Measurements from ENCODE around the gene DVL3.
"Not testable (repeated sequence)": the region's sequence is repeated elsewhere in the genome, so short reads cannot be mapped to it uniquely, and the experiment has no call there.

The DVL3 gene

GRCh38 chr3:184155644-184156521, 706 bp downstream of the DVL3 start:
- DNase-seq (ENCODE audit: low read depth in 1 of 2, low spot score in 1 of 2): peak in 1 of 2 donors; percentile 16

- DNase-seq (ENCODE audit: low read depth in 1 of 2, low spot score in 1 of 2): no peak
These were observed 1.4 kb downstream of the DVL3 start for GRCh38 chr3:184156522-184156955.

- no peak for DNase-seq (ENCODE audit: low read depth in 1 of 2, low spot score in 1 of 2)
These were observed 2.0 kb downstream of the DVL3 start for GRCh38 chr3:184157206-184157605.

- no peak for DNase-seq (ENCODE audit: low read depth in 1 of 2, low spot score in 1 of 2)
These were observed 3.2 kb downstream of the DVL3 start for GRCh38 chr3:184158404-184158803.

- no peak for DNase-seq (ENCODE audit: low read depth in 1 of 2, low spot score in 1 of 2)
These were observed 5.3 kb downstream of the DVL3 start for GRCh38 chr3:184160456-184160855.

- not testable (repeated sequence) for DNase-seq (ENCODE audit: low read depth in 1 of 2, low spot score in 1 of 2)
These were observed 7.4 kb downstream of the DVL3 start for GRCh38 chr3:184162571-184163070.

- no peak for DNase-seq (ENCODE audit: low read depth in 1 of 2, low spot score in 1 of 2)
These were observed 9.6 kb downstream of the DVL3 start for GRCh38 chr3:184164648-184165330.

GRCh38 chr3:184165543-184165942, 10.4 kb downstream of the DVL3 start:
- DNase-seq (ENCODE audit: low read depth in 1 of 2, low spot score in 1 of 2): no peak

- DNase-seq (ENCODE audit: low read depth in 1 of 2, low spot score in 1 of 2): no peak
These were observed 11.5 kb downstream of the DVL3 start for GRCh38 chr3:184166671-184167070.

- DNase-seq (ENCODE audit: low read depth in 1 of 2, low spot score in 1 of 2): no peak
These were observed 12.6 kb downstream of the DVL3 start for GRCh38 chr3:184167786-184168185.

- DNase-seq (ENCODE audit: low read depth in 1 of 2, low spot score in 1 of 2): no peak
These were observed 13.4 kb downstream of the DVL3 start for GRCh38 chr3:184168363-184169120.

- no peak for DNase-seq (ENCODE audit: low read depth in 1 of 2, low spot score in 1 of 2)
These were observed 15.0 kb downstream of the DVL3 start for GRCh38 chr3:184169896-184170875.

- no peak for DNase-seq (ENCODE audit: low read depth in 1 of 2, low spot score in 1 of 2)
These were observed 16.4 kb downstream of the DVL3 start for GRCh38 chr3:184171562-184171961.

GRCh38 chr3:184172681-184173373, 17.6 kb downstream of the DVL3 start:
- DNase-seq (ENCODE audit: low read depth in 1 of 2, low spot score in 1 of 2): no peak

- no peak for DNase-seq (ENCODE audit: low read depth in 1 of 2, low spot score in 1 of 2)
These were observed 18.2 kb downstream of the DVL3 start for GRCh38 chr3:184173374-184173722.

GRCh38 chr3:184174284-184174645, 19.1 kb downstream of the DVL3 start:
- no peak for DNase-seq (ENCODE audit: low read depth in 1 of 2, low spot score in 1 of 2)

GRCh38 chr3:184174646-184175492, 19.7 kb downstream of the DVL3 start, which contains the start of gene AP2M1:
Gene AP2M1 (plus strand): TSS chr3:184174855. CDS start chr3:184176994, 2,139 bp downstream.
- DNase-seq (ENCODE audit: low read depth in 1 of 2, low spot score in 1 of 2): peak; percentile 94 to 97

GRCh38 chr3:184175506-184175905, 20.3 kb downstream of the DVL3 start:
- DNase-seq (ENCODE audit: low read depth in 1 of 2, low spot score in 1 of 2): no peak

- DNase-seq (ENCODE audit: low read depth in 1 of 2, low spot score in 1 of 2): no peak
These were observed 20.8 kb downstream of the DVL3 start for GRCh38 chr3:184175981-184176376.

Data from activated CD4-positive, alpha-beta T cell treated with anti-CD3 and anti-CD28 coated beads, Interleukin-2, amount 50 U/mL, for 24 hours (primary cell).